ENCODE measurements around the gene HOXB2.

HOXB2 gene

DNA sequence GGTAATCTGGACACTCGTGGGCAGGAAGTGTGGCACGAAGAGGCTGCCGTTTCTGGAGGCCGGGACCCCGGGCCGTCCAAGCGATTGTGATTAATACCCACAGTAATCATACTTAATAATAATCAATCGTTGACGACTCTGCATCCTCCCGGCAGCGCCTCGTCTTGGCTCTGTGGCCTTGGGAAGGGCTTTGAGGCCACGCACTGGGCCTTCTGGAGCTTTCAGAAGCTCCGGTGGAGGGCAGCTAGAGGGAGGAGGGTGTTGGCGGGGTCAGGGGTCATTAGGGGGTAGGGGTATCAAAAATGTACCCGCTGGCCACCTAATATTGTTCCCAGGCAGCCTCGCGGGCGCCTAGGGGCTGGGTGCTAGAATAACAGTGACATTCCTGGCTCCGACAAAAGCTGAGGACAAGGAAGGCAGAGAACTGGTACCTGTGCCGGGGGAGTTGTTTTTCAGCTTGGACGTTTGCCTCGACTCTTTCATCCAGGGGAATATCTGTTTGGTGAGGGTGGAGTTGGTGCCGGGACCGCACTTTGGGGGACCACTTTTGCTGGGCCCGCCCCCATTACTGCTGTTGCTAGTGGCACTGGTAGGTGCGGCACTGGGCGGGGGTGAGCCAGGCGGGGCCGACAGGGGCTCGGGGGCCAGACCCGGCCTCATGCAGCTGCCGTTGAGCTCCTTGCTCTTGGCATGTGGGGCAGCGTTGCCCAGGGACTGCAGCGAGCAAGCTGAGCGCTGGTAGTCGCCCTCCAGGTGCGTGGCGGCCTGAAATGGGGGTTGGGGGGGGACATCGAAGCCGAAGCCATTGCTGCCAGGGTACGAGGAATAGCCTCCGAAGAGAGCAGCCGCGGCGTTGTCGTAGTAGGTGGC, 6.9 kb upstream of the HOXB2 start:
- no peak for DNase-seq

GRCh38 chr17:48551214-48551555, 6.3 kb upstream of the HOXB2 start:
- DNase-seq: no peak

- no peak for DNase-seq
Measured at GRCh38 chr17:48550502-48551213, 5.7 kb upstream of the HOXB2 start.

DNA sequence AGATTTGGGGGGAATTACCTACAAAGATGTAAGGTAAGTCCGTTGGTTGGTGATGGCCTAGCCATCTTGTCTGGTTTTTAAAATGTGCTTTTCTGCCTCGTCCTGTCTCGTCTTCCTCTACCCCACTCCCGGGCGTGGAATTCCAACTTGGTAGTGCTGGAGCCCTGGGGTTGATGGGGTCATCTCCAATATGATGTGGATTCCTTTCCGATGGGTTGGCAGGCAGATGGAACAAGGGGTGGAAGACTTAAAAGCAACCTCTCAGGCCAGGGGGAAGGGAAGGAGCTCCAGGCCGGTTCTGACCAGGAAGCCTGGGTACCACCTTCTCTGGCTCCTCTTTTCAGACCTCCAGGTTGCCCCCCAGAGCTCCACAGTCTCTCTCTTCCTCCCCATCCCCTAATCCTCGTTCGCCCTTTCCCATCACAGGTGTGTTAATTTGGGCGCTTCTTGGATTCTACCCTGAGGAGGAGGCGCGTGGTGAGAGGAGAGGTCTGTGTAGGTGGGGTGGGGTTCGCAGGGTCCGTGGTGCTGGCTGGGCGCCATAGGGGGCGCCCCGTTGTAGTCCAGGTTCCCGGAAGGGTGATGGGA, 5.1 kb upstream of the HOXB2 start:
- DNase-seq: no peak

GRCh38 chr17:48549281-48549630, 4.3 kb upstream of the HOXB2 start:
- DNase-seq: no peak

- DNase-seq: no peak
Measured at GRCh38 chr17:48548523-48549280, 3.8 kb upstream of the HOXB2 start.

DNA sequence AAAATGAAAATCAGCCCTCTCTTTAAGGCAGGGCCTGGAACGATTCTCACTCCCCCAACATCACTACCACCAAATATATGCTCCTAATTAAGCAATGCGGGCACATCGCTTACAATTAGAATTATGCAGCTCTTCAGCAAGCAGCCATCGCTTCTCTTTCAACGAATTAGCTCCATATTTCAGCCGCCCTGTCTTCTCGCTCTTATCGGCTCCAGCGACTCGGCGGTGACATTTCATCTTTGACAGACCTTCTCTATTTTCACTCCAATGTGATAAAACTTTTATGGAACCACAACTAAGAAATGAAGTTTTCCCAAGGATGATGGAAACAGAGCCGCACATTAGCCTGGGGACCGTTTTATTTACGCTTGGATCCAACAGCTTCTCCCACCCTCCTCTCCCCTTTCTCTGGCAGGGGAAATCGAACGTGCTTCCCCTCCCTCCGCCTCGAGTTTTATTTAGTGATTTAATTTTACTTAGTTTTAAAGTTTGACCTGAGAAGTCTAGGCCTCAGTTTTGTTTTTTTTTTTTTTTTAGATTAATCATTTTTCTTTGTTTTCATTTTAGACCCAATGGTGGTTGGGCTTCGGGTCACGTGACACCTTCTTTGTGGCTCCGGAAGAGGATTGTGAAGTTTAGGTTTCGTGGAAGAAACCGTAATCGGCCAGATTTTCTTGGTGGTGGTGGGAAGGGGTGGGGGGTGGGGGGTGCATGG, 3.1 kb upstream of the HOXB2 start:
- DNase-seq: no peak

- no peak for DNase-seq
Measured at GRCh38 chr17:48546924-48547807, 2.3 kb upstream of the HOXB2 start.

DNA sequence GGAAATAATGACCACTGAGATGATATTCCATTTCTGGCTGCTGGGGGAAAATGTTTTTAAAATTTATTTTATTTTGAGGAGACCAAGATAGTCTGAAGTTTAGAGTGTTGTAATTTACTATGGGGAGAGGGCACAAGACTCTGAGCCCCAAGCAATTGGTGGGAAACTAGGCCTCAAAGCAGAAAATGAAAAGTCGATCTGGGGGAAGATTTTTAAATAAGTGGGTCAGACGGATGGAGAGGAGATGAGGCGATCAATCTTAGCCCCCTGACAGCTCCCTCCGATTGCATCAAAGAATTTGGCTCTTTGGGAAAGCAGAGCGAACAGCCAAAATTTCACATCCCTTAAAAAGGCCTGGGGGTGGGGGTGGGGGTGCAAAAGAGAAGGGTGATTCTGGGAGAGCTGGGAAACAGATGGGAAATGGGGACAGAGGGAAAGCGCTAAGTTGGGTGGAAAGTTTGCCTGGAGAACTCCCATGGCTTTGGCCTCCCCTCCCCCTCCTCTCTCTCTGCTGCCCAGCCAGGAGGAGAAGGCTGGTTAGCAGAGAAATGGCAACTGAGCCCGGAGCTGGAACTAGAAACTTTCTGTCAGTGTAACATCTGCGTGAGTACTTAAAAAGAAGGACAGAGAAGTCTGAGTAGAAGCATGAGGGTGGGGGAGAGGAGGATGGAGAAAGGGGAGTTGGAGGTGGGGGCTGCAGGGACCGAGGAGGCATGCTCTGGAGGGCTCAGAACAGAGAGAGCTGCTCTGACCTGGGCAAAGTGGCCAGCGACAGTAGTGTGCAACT, 1.4 kb upstream of the HOXB2 start:
- no peak for DNase-seq

DNA sequence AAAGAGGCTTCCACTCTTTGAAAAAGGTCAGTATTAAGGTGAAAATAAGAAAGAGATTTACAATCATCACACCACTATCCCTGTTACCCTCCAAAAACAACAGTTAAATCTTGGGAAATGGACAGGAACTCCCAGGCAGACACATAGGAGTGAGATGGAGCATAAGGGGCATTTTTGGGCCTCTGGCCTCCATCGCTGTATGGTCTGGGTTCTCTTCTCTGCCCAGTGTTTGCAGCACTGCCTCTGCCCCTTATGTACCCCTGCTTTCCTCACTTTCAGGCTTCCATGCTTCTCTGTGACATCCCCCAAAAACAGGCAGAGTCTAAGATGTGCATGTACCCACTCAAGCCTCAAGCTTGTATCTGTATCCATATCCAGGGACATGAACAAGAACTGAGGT, 630 bp upstream of the HOXB2 start:
- DNase-seq: no peak

GRCh38 chr17:48544349-48545021, 424 bp downstream of the HOXB2 start:
- DNase-seq: no peak

DNA sequence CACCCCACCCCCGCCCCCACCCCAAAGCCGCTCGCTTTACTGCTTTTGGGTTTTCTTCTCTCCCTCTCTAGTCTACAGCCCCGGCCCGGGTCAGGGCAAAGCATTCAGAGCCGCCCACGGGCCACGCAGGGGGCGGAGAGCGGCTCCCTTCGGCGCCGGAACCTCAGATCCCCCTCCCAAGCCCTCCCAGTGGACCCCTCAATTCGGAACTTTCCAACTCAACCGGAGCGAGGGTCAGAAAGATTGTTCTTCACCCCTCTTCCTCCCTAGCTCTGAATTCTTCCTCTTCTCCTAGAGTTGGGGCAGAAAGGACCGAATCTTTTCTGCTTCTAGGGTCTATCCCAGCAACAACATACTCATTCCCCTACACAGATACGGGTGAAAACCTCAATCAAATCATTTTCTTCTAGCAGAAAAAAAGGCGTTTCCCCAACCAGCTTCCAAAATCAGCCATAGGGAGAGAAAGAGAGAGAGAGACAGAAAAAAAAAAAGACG, 1.0 kb downstream of the HOXB2 start:
- no peak for DNase-seq

- DNase-seq: peak; percentile 28
Measured at GRCh38 chr17:48543107-48543853, 1.6 kb downstream of the HOXB2 start.

DNA sequence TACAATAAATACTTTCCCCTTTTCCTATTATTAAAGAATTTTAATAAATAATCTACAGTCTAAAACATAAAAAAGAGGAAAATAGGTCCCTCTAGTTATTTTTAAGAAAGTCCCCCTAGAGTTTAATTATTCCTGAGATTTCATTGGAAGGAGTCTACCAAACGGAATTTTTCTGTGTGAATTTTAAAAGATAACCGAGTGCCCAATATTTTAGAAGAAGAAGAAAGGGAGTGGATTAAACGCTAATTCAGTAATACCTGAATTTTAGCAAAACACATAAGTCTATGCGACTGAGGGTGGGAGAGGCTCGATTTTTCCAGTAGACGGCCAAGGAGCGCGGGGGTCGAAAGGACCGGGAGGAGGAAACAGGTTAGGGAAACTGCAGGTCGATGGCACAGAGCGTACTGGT, 2.2 kb downstream of the HOXB2 start:
- no peak for DNase-seq

DNA sequence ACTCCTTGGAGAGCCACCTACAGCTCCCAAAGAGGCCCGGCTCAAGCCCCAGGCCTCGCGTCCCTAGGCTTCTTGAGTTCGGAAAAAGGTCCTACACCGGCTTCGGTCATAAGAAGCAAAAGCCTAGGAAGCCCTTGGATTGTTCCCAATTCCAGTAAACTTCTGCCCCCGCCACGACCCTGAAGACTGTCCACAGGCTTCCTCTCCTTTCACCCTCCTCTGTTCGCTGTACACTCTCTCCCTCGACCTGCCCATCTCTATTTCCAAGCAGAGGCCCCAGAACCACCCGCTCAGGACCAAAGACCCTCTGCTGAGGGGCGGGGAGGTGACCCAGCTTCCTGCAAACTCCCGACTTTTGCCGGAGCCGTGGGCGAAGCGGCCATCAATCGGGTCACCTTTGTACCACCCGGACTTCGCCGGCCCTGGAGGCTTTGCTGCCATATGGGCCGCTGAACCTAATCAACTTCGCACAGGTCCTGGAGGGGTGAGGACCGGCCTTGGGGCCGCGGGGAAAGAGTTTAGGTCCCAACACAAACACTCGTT, 2.7 kb downstream of the HOXB2 start:
- DNase-seq: no peak

GRCh38 chr17:48541577-48542113, 3.3 kb downstream of the HOXB2 start:
- no peak for DNase-seq

DNA sequence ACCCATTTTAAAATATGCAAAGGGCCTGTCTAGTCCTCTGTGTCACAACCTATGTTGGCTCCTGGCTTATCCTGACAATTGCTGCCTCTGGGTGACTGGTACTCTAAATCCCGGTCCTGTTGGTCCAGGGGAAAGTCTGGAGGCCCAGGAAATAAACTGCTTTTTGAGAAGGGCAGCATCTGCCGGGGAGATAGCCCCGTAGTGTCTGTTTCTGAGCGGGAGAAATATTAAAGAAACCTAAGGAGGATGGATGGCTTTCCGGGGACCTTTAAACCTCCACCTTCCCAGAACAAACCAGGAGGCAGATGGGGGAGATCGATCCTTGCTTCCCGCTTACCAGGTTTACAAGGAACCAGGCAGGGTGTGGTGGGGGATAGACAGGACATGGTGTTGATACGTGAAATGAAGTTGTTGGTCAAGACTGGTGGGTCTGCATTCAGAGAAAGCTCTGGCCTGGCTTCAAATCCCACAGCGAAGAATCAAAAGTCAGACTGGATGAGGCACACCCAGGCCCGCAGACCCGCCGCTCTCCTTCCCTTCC, 3.8 kb downstream of the HOXB2 start:
- no peak for DNase-seq

GRCh38 chr17:48540213-48540612, 4.7 kb downstream of the HOXB2 start:
- DNase-seq: no peak

Data from DMS153 (cell line).